Left lung (tissue), 10 donors: Measurements from ENCODE around the gene USP28. TPM values are rescaled to one million over a fixed set of nuclear protein-coding genes. Genes with fewer than 3 reads are reported as not detected.
A peak's percentile ranks its signal among the peaks of the same experiment; 100 is the strongest.

Experiments used
- ATAC-seq: fragments of 200-7000 bp; cut with Tn5 transposase; one replicate; pipeline ENCODE4 v1.9.1; 2020; ENCODE audit warnings: moderate library complexity
- DNase-seq, 4 donors: peaks; one replicate each; pipeline ENCODE4 v3.0.0-alpha.2; 2013 to 2020
- H3K27ac ChIP-seq, 2 donors: fragments of 200-600 bp; sonication (generic) in 1 of 2; one replicate each; pipeline versions ENCODE4 v1.5.0 to v1.8.0; 2020 to 2021
- H3K27me3 ChIP-seq, 2 donors: fragments of 200-600 bp; sonication (generic) in 1 of 2; one replicate each; pipeline versions ENCODE4 v1.5.0 to v1.8.0; 2020 to 2021
- H3K36me3 ChIP-seq, 2 donors: fragments of 200-600 bp; sonication (generic) in 1 of 2; one replicate each; pipeline versions ENCODE4 v1.5.0 to v1.8.0; 2020 to 2021
- H3K4me1 ChIP-seq, 2 donors: fragments of 200-600 bp; one replicate each; pipeline ENCODE4 v1.8.0; 2021
- H3K4me3 ChIP-seq, 2 donors: fragments of 200-600 bp; sonication (generic) in 1 of 2; one replicate each; pipeline versions ENCODE4 v1.5.0 to v1.8.0; 2020 to 2021; ENCODE audit warnings: mild to moderate bottlenecking in 1 of 2
- H3K9me3 ChIP-seq, 2 donors: fragments of 200-600 bp; sonication (generic) in 1 of 2; one replicate each; pipeline versions ENCODE4 v1.5.0 to v1.8.0; 2020 to 2021
- CTCF ChIP-seq, 2 donors: fragments of 200-600 bp; sonication (generic) in 1 of 2; IDR thresholded peaks; one replicate each; pipeline versions ENCODE4 v1.5.0 to v1.8.0; 2021; ENCODE audit warnings: antibody characterized with exemption in 2 of 2
- intact Hi-C, 2 donors: fragments of 100-400 bp; cut with DNase I; formaldehyde crosslinking; loops; one replicate each; pipeline versions ENCODE4 v1.11.2 to v1.14.2; 2022
- polyA plus RNA-seq, 6 donors: library from polyadenylated mRNA; unstranded; fragments of 120-200 nt; gene quantifications; one replicate each; pipeline ENCODE4 v1.2.1, GENCODE V29; 2013; ENCODE audit not compliant: insufficient read length in 6 of 6
- total RNA-seq, 2 donors: library from RNA; stranded (reverse); fragmentation: NEBNext Ultra II Directional; extraction: Animal tissue kit (Norgen Biotek cat#: 25700); gene quantifications; one replicate each; pipeline ENCODE4 v1.2.1, GENCODE V29; 2021
- donor health status: DM: no; HTN: yes; CAD: no.
- donor health status: DM: no; HTN: no; CAD: no.

Gene USP28
- total and polyA plus RNA-seq, 8 donors = 21.7 to 52.1 (median 39.6) TPM

- intact Hi-C loops = no loop called here
- no peak for ATAC-seq
- Histone ChIP-seq H3K27ac (no peak overlapping the region), H3K27me3 (no peaks in the 10 kb centered on the region), H3K36me3 (peaks cover 0 to 52% of the 10 kb centered on the region in 2 donors), H3K9me3 (no peaks in the 10 kb centered on the region), H3K4me1 (no peaks in the 10 kb centered on the region), H3K4me3 (no peak overlapping the region)
- no peak for DNase-seq
- no peak for TF ChIP-seq CTCF (IDR thresholded peaks at IDR 0.05)
Observed at GRCh38 chr11:113817162-113817561, 58.2 kb downstream of the USP28 start.

GRCh38 chr11:113814181-113814580, 61.2 kb downstream of the USP28 start:
- Histone ChIP-seq H3K4me1 (no peaks in the 10 kb centered on the region), H3K4me3 (no peak overlapping the region), H3K9me3 (no peaks in the 10 kb centered on the region), H3K27me3 (no peaks in the 10 kb centered on the region), H3K27ac (no peak overlapping the region), H3K36me3 (peaks cover 0 to 41% of the 10 kb centered on the region in 2 donors)
- ATAC-seq (no peak), DNase-seq (no peak)
- intact Hi-C loops = no loop called here
- TF ChIP-seq CTCF (IDR thresholded peaks at IDR 0.05) = no peak

- no peaks in the 10 kb centered on the region for H3K9me3 ChIP-seq
- H3K4me3 ChIP-seq = no peak overlapping the region
- intact Hi-C loops = no loop called here
- H3K36me3 ChIP-seq = peaks cover 0 to 71% of the 10 kb centered on the region in 2 donors
- no peak overlapping the region for H3K27ac ChIP-seq
- ATAC-seq (no peak), DNase-seq (no peak)
- H3K27me3 ChIP-seq = no peaks in the 10 kb centered on the region
- H3K4me1 ChIP-seq = no peaks in the 10 kb centered on the region
- no peak for TF ChIP-seq CTCF (IDR thresholded peaks at IDR 0.05)
Observed at GRCh38 chr11:113808931-113809330, 66.4 kb downstream of the USP28 start.

GRCh38 chr11:113806406-113806805, 69.0 kb downstream of the USP28 start:
- intact Hi-C loops = no loop called here
- Histone ChIP-seq H3K36me3 (peaks cover 0 to 85% of the 10 kb centered on the region in 2 donors), H3K4me1 (no peaks in the 10 kb centered on the region), H3K27ac (no peak overlapping the region), H3K27me3 (no peaks in the 10 kb centered on the region), H3K4me3 (no peak overlapping the region), H3K9me3 (no peaks in the 10 kb centered on the region)
- ATAC-seq = peak; percentile 42
- peak in 1 of 4 donors; percentile 3 for DNase-seq
- peak in 1 of 2 donors; percentile 14 for TF ChIP-seq CTCF (IDR thresholded peaks at IDR 0.05)

- no peak for DNase-seq
- intact Hi-C loops = no loop called here
- no peak for ATAC-seq
- H3K9me3 ChIP-seq = no peaks in the 10 kb centered on the region
- TF ChIP-seq CTCF (IDR thresholded peaks at IDR 0.05) = no peak
- no peak overlapping the region for H3K4me3 ChIP-seq
- no peaks in the 10 kb centered on the region for H3K4me1 ChIP-seq
- H3K27me3 ChIP-seq = no peaks in the 10 kb centered on the region
- H3K36me3 ChIP-seq = peaks cover 0 to 88% of the 10 kb centered on the region in 2 donors
- no peak overlapping the region for H3K27ac ChIP-seq
Observed at GRCh38 chr11:113805640-113806039, 69.7 kb downstream of the USP28 start.
